Gastrocnemius medialis (tissue), 4 donors: ENCODE data around the gene ELAVL2.

Experiments
- POLR2A ChIP-seq, 2 donors: fragments of 450-650 bp; IDR thresholded peaks; one replicate each; pipeline ENCODE4 v1.6.1; 2017; ENCODE audit warnings: antibody characterized with exemption in 2 of 2, mild to moderate bottlenecking in 2 of 2, moderate library complexity in 2 of 2
- TF ChIP-seq, protein P1 (sequence below), 5 experiments: fragments of 450-650 bp in 3 of 5; fragments of 200-600 bp in 2 of 5; sonication (generic) in 2 of 5; IDR thresholded peaks in 4 of 5; conservative IDR thresholded peaks in 1 of 5; 1 replicate in 4 of 5; 2 replicates in 1 of 5; pipeline ENCODE4 v1.5.1; 2016 to 2019; ENCODE audit warnings: antibody characterized with exemption in 5 of 5, mild to moderate bottlenecking in 3 of 5, moderate library complexity in 3 of 5

DNA sequence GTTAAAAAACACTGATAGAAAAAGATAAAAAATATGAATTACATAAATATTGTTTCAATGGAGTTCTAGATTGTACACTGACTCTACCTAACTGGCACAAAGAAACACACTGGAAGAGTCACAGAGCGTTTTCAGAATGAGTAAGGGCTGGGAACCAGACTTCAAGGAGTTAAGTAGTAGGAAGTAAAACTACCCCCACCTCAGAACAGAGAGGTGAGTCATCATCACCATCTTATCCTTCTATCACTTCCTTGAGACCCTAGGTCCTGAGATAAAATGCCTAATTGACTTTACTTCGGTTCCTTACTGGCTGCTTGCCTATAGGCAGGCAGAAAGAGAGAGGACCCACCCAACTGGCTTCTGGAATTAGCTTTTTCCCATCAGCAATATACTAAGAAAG is 79.7 kb downstream of the ELAVL2 start:
- TF ChIP-seq, protein P1, sequence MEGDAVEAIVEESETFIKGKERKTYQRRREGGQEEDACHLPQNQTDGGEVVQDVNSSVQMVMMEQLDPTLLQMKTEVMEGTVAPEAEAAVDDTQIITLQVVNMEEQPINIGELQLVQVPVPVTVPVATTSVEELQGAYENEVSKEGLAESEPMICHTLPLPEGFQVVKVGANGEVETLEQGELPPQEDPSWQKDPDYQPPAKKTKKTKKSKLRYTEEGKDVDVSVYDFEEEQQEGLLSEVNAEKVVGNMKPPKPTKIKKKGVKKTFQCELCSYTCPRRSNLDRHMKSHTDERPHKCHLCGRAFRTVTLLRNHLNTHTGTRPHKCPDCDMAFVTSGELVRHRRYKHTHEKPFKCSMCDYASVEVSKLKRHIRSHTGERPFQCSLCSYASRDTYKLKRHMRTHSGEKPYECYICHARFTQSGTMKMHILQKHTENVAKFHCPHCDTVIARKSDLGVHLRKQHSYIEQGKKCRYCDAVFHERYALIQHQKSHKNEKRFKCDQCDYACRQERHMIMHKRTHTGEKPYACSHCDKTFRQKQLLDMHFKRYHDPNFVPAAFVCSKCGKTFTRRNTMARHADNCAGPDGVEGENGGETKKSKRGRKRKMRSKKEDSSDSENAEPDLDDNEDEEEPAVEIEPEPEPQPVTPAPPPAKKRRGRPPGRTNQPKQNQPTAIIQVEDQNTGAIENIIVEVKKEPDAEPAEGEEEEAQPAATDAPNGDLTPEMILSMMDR (IDR thresholded peaks at IDR 0.05 in 4 of 5, conservative IDR thresholded peaks at IDR 0.05 in 1 of 5) = no peak
- TF ChIP-seq POLR2A (IDR thresholded peaks at IDR 0.05) = no peak
